Measurements from ENCODE around the gene EYS.

GRCh38 chr6:64160486-64160885, 1546.5 kb downstream of the EYS start:
- no peak for TF ChIP-seq EP300 (IDR thresholded peaks at IDR 0.05; ENCODE audit: low read length)
- no peak for TF ChIP-seq MTF1 (CRISPR knock-in tag; IDR thresholded peaks at IDR 0.05; ENCODE audit: borderline replicate concordance)
- TF ChIP-seq CTCF (IDR thresholded peaks at IDR 0.05 in 2 of 3, conservative IDR thresholded peaks at IDR 0.05 in 1 of 3; ENCODE audit: insufficient read depth in 2 of 3, low read depth in 1 of 3, low read length in 3 of 3), result no peak
- TF ChIP-seq FOXM1 (IDR thresholded peaks at IDR 0.05; ENCODE audit: low read depth), result no peak
- TF ChIP-seq FOXM1 (CRISPR knock-in tag; IDR thresholded peaks at IDR 0.05; ENCODE audit: low read depth), result no peak
- TF ChIP-seq TARDBP (IDR thresholded peaks at IDR 0.05), result no peak
- TF ChIP-seq GMEB1 (CRISPR knock-in tag; IDR thresholded peaks at IDR 0.05), result no peak
- TF ChIP-seq E2F1 (CRISPR knock-in tag; IDR thresholded peaks at IDR 0.05), result no peak
- no peak for TF ChIP-seq TCF7 (IDR thresholded peaks at IDR 0.05; ENCODE audit: borderline replicate concordance)
- TF ChIP-seq CBX2 (IDR thresholded peaks at IDR 0.05; ENCODE audit: insufficient read depth, low read length, poor library complexity, severe bottlenecking), result no peak
- no peak for TF ChIP-seq HMG20B (CRISPR knock-in tag; IDR thresholded peaks at IDR 0.05)
